Stimulated activated CD8-positive, alpha-beta memory T cell treated with anti-CD3 and anti-CD28 coated beads, Interleukin-4, amount 100 ng/mL, for 1 hour (primary cell): ENCODE results near the gene JARID2.
"Not testable (repeated sequence)": the region's sequence is repeated elsewhere in the genome, so short reads cannot be mapped to it uniquely, and the experiment has no call there.

Source experiments
- DNase-seq, 2 donors: peaks; one replicate each; pipeline ENCODE4 v3.0.0-alpha.2; 2020; ENCODE audit warnings: low read depth in 2 of 2, low spot score in 1 of 2

The JARID2 gene

DNA sequence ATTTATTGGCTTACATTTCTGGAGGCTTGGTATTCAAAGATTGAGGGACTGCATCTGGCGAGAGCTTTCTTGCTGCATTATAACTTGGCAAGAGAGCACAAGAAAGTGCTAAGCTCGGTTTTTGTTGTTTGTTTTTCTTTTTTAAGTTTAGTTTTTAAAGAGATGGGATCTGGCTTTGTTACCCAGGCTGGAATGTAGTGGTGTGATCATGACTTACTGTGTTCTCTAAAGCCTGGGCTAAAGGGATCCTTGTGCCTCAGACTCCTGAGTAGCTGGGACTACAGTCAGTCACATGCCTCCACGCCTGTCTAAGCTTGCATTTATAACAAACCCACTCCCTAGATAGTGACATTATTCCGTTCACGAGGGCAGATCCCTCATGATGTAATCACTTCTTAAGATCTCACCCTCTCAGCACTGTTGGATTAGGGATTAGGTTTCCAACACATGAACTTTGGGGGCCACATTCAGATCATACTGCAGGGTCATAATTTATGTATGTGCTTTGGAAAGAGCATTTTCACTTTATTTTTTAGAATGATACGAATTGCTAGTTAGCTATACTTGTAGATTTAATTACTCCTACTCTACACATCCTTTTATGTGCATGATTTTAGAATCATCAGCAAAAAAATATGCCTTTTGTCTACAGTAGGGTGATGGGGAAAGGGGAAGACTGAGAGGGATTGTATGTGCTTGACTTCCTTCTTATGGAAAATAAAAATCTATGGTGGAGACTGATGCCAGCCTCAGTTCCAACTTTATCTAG is 167.8 kb downstream of the JARID2 start:
- DNase-seq, result no peak

DNA sequence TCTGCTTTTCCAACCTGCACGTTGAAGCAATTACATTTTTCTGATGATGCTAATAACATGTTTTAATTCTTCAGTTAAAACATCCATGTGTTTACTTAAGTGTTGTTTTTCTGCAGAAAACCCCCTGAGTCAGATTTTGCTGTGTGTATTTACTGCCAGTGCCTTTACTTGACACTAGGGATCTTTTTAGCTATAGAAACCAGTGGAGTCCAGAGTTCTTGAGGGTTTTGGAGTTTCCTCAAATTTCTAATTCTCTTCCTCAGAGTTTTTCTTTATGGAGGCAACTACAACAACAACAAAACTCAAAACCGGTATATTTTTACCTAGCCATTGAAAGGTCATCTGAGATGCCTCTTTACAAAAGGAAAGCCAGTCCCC is 168.4 kb downstream of the JARID2 start:
- DNase-seq, result no peak

DNA sequence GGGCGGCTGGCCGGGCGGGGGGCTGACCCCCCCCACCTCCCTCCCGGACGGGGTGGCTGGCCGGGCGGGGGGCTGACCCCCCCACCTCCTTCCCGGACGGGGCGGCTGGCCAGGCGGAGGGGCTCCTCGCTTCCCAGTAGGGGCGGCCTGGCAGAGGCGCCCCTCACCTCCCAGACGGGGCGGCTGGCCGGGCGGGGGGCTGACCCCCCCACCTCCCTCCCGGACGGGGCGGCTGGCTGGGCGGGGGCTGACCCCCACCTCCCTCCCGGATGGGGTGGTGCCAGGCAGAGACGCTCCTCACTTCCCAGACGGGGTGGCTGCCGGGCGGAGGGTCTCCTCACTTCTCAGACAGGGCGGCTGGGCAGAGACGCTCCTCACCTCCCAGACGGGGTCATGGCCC is 169.8 kb downstream of the JARID2 start:
- DNase-seq, result not testable (repeated sequence)

DNA sequence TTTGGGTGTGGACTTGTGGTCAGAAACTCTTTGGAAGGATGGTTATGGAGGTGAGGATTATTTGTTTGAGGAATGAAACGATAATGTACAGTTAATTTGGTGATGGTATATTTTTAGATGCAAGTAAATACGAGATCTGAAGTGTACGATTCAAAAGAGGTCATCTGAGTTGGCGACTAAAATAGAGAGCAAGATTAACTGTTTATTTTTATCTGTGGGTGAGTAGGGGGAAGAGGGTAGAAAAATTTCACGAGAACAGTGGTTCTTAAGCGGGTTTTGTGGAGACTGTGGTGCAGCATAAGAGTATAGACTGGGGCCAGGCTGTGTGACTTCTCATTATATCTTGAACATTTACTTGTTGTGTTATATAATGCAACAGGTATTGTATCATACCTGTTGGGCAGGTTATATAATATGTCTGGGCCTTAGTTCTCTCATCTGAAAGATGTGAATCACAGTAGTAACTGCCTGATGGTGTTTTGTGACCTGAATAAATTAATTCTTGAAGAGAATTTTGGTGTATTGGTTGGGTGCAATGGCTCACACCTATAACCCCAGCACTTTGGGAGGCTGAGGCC is 171.2 kb downstream of the JARID2 start:
- no peak for DNase-seq

DNA sequence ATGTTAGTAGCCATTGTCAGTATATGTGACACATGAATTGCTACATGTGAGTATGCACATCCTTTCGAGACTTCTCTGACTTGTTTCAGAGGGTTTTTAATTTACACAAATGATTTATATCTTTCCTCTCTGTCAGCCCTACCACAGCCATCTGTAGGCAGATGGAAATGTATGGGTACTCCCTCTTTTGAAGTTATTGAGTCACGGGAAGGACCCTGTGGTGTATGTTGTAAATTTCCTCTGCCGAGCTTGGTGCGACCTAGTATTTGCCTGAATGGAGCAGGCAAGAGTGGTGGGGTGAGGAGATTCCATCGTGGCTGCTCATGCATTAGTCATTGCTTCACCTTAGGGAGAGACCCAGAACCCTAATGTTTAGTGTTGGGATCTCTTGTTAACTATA is 171.9 kb downstream of the JARID2 start:
- DNase-seq, result no peak

DNA sequence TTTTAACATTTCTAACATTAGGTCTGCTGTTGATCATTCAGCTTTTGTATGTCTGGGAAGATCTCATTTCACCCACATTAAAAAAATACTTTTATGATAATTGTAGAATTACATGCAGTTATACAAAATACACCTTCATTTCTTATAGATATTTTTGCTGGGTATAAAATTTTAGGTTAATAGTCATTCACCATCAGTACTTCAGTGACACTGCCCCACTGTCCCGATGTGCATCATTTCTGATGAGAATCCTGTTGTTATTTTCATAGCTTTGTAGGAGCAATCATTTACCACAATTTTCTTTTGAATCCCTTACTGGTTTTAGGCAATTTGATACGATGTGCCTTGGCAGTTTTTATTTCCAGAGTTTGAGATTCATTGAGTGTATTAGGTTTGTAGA is 173.6 kb downstream of the JARID2 start:
- DNase-seq, result no peak

DNA sequence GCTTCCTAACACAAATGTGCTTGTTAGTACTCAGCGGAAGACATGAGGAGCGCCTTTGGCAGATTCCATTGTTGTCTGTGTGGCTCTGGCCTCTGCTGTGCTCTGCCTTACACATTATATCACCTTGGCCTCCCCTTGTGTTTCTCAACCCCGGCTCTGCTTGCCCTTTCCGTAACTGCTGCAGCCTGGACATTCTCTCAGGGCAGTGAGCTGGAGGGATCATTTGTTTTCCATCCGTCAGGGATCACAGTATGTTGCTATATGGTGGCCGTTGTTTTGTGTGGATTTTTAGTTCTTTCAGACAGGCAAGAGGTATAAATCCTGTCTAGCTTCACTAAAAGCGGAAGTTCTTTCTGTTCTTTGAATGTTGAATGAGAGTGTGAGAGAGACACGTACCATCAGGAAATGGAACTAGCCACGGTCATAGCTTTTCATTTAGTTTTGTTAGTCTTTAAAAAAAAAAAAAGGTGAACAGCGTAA is 175.1 kb downstream of the JARID2 start:
- no peak for DNase-seq

DNA sequence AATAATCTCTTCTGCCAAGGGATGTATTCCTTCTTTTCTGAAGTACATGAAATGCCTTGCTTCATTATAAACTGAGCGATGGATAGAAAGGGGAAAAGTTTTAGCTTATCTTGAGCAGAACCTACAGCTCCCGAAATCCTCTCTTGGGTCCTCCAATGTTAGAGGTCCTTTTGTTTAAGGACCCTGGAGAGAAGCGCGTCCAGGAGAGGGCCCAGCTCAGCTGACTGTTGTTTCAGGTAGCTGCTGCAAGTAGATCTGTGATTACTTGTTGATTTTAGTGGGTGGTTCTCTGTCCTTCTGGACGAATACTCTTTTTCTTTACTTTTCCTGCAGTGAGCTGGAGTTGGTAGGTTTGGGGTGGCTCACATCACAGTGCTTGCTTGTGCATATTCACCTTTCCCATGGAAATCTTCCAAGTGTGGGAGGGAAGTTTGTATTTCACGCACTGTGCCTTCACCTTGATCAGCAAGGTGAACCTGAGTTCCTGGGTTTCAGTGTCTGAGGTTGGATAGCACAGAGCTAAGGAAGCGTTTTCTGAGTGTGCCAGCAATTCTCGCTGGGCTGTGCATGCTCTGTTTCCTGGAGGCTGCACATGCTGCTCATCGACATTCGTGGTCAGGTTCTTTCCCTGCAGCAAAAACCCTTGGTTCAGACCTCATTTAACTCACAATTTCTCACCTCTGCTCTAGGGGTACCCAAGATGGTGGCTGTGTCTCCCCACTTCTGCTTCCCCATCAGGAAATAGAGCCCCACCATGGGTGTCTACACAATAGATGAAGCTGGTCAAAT is 176.3 kb downstream of the JARID2 start:
- DNase-seq, result no peak

DNA sequence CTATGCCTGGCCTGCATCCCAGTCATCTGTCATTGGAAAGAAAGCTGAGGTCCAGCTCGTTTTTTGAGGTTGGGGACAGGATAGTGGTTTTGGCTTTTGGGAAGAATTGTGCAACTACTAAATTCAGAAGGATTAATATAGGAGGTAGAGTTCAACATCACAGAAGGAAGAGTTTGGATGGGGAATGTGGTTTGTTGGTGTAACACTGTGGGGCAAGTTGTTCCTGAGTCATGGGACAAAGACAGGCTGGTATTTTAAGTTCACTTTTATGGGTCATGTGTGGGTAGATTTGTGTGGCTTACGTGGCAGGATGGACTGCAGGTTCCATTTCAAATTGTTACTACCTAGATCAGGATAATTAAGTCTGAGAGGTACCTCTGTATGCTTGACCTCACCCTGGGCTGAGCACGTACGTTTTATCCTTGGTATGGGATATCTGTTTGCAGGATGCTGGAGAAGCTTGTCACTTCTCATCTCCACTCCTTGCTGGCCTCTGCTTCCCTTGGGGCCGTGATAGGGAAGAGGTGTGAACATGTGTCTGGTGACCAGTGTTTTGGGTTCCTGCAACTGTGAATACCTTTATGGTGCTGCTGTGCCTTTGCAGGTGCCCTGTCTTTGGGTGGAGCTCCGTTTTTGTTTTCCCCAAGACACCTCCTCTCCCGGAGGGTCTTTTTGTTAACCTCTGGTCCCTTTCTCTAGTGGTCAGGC is 177.6 kb downstream of the JARID2 start:
- DNase-seq, result no peak

DNA sequence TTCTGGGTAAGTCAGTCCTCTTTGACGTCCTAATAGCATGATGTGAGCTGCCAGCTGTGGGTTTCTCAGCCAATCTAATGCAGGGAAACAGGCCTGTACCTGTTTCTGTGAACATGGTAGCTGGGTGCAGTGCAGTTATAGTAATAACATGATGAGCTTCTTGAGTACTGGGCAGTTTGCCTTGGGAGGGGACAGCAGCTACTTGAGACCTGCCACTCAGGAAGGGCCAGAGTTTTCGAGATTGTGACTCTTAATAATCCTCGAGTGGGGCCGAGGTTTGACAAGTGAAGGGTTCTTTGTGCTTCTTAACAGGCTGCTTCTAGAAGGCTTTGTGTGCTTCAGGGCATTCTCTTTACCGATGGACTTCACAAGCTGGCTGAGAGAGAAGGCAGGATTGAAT is 180.1 kb downstream of the JARID2 start:
- DNase-seq, result no peak

DNA sequence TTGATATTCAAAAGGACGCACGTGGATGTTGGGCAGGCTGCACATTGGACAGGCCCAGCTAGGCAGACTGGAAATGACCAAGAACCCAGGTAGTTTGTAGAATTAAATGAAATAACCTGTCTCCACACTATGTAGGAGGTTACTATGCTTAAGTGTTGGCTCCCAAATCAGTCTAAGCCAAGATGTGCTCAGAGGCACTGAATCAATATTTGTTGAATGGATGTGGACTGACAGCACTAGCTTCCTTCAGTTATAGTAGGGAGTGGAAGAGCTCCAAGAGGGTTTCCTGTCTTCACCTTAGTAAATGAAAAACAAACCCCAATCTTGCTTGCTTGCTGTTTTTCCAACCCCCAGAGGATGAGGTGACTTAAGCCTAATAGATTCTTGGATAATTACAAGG is 180.5 kb downstream of the JARID2 start:
- no peak for DNase-seq

DNA sequence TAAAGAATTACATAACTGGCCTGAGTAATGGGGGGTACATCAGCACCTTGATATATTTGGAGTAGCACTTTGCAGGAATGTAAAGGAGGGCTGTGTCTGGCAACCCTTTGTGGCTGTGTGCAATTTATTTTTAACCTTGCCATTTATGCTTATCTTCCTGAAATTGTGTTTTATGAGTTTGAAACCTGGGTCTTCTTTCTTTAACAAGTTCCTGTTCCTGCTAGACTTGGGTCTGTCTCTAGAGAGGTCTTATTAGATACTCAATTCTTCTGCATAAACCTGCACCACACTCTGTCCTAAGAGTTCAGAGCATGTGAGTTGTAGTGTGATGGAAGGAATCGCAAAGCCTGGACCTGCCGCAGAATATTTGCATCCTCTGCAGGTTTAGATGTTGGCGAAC is 181.0 kb downstream of the JARID2 start:
- DNase-seq, result no peak

DNA sequence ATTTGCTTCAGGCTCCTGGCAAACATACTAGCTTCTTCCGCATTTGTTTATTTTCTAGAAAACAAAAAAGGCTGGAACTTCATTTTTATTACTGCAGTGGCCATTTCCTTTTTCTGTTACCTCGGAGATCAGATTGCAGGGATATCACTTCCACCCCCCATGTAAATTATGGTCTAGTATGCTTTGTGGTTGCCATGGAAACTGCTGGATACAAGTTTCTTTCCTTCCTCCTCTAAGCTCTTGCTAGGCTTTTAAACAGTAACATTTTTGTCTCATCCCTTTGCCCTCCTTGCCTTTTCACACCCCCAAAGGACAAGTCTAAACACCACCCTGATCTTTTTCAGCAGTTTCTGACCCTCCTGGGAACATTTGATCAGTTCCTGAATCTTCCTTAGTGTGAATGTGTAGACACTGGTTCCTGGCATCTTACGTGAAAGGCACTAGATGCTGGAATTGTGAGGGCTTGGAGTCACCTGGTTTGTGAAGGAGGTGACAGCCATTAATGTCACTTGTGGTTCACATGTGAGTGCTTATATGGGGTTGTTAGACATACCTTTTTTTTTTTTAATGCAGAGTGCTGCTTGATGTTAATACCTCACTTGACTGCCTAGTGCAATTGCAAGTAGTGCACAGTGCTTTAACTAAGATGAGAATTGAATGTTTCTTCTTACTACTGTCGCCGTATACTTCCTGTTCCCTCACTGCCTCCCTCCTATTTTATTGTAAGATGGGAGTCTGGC is 181.6 kb downstream of the JARID2 start:
- DNase-seq, result no peak

DNA sequence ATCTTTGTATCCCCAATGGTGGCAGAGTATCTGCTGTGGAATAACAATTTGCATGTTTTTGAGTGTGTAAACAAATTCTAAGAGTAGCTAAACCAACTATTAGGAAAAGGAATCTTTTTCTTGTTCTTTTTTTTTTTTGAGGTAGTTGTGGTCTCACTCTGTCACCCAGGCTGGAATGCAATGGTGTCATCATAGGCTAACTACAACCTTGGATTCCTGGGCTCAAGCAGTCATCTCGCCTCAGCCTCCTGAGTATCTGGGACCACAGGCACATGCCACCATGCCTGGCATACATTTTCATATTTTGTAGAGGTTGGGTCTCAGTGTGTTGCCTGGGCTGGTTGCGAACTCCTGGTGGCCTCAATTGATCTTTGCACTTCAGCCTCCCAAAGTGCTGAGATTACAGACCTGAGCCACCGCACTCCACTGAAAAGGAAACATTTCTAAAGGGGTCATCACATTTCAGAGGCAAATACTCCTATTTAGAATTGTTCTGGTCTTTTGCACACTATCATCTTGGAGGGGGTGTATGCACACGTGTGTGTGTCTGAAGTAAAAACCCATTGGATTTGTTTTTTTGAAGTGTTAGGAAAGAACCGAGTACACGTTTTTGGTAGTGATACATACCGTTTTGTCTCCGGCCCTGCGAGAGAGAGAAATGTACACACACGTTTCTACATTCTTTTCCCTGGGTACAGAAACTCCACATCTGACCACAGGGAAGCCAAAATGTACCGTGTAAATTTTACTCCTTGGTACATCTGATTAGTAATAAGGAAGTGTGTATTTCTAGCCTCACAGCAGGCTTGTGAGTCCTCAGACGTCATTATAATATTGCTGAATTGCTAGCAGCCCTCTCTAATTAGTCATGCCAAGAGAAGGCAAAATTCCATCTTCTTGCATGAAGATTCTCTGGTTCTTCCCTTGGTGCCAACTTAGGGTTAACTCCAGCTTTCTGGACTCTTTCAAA is 183.6 kb downstream of the JARID2 start:
- no peak for DNase-seq

DNA sequence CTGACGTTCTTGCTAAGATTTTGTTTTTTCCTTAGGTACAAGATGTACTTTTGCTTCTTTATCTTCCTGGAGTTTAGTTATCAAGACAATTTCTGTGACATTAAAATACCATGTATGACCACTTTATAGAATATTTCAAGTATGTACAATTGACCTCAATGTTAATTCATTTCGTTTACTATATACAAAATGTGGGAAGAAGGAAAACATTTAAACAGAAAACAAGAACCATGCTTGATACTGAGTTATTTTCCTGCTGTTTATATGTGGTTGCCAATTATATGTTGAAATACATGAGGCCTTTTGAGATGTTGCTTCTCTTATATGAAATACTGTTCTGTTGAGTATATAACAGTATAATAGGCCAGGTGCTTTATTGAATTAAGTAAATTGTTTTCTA is 184.3 kb downstream of the JARID2 start:
- DNase-seq, result no peak

DNA sequence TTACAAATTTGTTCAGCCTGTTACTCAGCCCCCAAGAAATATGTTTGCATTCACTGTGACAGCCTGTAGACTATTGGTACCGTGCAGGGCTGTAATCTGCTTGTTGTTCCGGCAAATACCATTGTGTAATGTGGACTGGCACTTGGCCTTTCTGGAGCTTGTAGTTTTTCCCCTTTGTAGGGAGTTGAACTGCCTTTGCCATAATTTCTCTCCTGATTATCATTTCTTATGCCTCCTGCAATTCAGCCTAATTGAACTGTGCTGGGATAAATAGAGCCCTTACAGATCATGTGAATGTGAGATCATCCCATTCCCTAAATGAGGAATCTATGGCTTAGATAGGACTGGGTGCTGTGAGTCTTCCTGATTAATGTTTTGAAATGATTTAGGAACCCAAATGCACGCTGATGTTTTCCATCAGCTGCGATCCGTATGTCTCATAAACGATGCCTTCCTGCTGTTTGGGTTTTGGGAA is 185.1 kb downstream of the JARID2 start:
- no peak for DNase-seq

DNA sequence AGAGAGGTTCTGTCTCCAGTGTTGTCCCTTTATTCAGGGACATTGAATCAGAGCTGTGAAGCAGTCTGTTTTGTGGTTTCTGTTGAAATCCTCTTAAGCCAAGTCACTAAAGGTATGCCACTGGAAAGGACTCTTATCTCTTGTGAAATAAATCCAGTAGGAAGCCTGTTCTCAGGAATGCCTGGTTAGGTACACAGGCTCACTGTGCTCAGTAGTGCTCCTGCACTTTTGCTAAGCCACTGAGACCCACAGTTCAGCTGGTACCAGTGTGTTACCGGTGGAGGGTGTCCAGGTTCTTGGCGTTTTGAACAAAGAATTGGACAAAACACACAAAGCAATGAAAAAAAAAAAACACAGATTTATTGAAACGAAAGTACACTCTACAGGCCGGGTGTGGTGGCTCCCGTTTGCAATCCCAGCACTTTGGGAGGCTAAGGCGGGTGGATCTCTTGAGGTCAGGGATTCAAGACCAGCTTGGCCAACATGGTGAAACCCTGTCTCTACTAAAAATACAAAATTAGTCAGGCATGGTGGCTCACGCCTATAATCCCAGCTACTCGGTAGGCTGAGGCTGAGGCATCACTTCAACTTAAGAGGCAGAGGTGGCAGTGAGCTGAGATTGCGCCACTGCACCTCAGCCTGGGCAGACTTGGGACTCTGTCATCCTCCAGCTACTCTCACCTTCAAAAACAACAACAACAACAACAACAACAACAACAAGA is 186.1 kb downstream of the JARID2 start:
- DNase-seq, result no peak

DNA sequence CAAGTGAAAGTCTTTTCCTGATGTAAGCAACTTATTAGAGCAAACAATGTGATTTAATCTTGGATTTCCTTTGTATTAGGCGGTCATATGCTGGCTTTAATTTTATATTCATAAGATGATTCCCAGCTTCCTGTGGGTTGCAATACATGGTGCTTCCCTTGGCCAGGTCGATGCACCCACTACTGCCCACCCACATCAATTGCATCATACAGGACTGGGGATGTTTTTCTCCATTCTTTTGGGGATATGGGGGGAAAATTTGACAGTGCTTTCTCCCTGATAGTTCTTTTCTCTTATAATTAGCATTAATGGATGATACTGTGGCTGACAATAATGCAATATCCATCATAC is 187.6 kb downstream of the JARID2 start:
- DNase-seq, result no peak

DNA sequence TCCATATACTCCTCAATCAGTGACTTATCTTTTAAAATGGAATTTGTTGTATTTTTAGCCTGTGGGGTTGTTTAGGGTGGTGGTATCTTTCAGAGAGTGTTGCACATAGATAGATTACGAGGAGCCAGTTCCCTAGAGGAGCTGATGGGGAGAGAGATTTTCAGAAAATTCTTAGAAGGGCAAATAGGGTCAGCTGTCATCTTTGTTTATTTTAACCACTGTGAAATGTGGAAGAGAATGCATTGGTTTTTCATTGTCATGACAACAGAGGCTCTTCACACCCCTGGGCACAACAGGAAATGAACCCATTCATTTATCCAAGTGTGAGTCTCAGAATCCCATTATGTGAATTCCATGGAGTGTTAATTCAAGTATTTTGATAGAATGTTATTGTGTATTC is 188.4 kb downstream of the JARID2 start:
- no peak for DNase-seq
